HG03342 (cell line): ENCODE data around the gene ARF1.
A peak's percentile ranks its signal among the peaks of the same experiment; 100 is the strongest.

ENCODE experiments used
- ATAC-seq: cut with Tn5 transposase; IDR thresholded peaks from one replicate; pipeline ENCODE4 v1.9.1; 2021; ENCODE audit warnings: mild to moderate bottlenecking, moderate library complexity; ENCODE audit not compliant: unreplicated experiment

Gene ARF1

DNA sequence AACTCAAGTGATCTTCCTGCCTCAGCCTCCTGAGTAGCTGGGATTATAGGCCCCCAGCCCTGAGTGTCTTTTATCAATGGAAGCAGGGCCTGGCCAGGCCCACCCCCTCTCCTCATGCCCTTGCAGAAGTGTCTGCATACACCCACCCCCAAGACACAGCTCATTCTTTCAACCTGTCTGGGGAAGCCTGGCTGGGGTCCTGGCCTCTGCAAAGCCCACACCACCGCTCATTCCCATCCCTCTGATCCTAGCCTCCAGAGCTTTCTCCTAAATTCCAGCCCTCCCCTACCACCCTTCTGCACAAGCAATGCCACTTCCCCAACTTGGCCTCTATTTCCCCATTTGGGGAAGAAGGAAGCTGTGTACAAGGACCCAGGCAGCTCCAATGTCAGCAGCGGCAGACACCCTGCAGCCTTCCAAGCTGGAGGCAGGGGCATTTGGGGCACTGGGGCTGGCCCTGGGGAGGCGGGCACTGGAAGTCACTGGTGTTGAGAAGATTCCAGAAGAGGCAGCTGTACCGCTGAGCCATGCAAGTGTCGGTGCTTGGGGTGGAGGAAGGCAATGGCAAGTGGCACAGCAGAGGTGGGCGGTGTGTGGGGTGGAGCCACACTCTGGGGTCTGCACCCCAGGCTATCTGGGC is 33.7 kb upstream of the ARF1 start:
- no peak for ATAC-seq

DNA sequence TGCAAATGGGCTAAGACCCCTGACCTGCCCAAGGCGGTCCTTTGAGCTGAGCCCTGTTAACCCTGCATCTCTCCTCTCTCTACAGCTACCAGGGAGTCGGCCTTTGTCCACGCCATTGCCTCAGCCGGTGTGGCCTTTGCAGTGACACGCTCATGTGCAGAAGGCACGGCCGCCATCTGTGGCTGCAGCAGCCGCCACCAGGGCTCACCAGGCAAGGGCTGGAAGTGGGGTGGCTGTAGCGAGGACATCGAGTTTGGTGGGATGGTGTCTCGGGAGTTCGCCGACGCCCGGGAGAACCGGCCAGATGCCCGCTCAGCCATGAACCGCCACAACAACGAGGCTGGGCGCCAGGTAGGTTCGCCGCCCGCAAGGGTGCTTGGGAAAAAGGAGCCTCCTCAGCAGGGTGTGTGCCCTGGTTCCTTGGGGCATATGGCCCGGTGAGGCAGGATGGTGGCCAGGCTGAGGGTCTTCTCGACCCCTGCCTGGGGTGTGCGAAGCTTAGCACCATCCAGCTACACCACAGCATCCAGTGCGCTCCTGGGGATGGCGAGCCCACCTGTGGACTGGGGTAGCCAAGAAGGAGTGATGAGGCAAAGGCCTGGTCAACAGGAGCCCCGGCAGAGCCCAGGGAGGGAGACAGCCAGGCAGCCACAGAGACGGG is 31.8 kb upstream of the ARF1 start:
- ATAC-seq: no peak

DNA sequence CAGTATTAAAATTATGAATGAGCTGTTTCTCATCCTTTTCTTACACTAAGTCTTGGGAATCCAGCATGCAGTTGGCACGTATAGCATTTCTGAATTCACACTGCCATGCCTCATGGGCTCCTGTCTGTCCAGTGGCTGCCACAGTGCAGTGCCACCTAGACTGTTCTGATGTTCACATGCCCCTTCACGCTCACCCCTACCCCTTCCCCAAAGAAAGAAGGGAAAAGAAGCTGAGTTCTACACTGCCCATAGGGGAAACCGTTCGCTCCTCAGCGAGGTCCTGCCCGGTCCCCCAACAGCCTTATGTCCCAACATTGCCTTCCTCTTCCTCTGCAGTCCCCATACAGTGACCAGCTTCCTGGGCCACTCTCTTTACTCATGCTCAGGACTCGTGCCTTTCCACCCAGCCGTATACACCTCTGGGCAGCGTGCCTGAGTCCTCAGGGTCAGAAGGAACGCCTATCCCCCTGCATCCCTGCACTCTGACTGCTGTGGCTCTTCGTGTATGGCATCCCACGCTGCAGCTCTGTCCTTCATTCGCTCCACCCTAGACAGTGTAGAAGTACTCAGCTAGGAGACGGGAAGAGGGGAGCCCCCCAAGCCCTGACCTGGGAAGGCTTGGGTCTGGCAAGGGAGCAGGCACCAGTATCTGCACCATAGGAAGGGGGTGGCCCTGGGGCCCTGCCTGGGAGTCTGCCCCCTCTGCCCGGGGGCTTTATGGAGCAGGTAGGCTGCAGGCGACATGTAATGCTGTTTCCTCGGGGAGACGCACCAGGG is 24.1 kb upstream of the ARF1 start:
- no peak for ATAC-seq

DNA sequence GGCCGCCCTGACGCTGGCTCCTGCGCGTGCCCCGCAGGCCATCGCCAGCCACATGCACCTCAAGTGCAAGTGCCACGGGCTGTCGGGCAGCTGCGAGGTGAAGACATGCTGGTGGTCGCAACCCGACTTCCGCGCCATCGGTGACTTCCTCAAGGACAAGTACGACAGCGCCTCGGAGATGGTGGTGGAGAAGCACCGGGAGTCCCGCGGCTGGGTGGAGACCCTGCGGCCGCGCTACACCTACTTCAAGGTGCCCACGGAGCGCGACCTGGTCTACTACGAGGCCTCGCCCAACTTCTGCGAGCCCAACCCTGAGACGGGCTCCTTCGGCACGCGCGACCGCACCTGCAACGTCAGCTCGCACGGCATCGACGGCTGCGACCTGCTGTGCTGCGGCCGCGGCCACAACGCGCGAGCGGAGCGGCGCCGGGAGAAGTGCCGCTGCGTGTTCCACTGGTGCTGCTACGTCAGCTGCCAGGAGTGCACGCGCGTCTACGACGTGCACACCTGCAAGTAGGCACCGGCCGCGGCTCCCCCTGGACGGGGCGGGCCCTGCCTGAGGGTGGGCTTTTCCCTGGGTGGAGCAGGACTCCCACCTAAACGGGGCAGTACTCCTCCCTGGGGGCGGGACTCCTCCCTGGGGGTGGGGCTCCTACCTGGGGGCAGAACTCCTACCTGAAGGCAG is 23.4 kb upstream of the ARF1 start:
- peak; percentile 21 for ATAC-seq

DNA sequence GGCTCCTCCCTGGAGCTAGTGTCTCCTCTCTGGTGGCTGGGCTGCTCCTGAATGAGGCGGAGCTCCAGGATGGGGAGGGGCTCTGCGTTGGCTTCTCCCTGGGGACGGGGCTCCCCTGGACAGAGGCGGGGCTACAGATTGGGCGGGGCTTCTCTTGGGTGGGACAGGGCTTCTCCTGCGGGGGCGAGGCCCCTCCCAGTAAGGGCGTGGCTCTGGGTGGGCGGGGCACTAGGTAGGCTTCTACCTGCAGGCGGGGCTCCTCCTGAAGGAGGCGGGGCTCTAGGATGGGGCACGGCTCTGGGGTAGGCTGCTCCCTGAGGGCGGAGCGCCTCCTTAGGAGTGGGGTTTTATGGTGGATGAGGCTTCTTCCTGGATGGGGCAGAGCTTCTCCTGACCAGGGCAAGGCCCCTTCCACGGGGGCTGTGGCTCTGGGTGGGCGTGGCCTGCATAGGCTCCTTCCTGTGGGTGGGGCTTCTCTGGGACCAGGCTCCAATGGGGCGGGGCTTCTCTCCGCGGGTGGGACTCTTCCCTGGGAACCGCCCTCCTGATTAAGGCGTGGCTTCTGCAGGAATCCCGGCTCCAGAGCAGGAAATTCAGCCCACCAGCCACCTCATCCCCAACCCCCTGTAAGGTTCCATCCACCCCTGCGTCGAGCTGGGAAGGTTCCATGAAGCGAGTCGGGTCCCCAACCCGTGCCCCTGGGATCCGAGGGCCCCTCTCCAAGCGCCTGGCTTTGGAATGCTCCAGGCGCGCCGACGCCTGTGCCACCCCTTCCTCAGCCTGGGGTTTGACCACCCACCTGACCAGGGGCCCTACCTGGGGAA is 22.7 kb upstream of the ARF1 start:
- peak; percentile 45 for ATAC-seq

DNA sequence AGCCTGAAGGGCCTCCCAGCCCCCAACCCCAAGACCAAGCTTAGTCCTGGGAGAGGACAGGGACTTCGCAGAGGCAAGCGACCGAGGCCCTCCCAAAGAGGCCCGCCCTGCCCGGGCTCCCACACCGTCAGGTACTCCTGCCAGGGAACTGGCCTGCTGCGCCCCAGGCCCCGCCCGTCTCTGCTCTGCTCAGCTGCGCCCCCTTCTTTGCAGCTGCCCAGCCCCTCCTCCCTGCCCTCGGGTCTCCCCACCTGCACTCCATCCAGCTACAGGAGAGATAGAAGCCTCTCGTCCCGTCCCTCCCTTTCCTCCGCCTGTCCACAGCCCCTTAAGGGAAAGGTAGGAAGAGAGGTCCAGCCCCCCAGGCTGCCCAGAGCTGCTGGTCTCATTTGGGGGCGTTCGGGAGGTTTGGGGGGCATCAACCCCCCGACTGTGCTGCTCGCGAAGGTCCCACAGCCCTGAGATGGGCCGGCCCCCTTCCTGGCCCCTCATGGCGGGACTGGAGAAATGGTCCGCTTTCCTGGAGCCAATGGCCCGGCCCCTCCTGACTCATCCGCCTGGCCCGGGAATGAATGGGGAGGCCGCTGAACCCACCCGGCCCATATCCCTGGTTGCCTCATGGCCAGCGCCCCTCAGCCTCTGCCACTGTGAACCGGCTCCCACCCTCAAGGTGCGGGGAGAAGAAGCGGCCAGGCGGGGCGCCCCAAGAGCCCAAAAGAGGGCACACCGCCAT is 21.9 kb upstream of the ARF1 start:
- ATAC-seq: no peak

DNA sequence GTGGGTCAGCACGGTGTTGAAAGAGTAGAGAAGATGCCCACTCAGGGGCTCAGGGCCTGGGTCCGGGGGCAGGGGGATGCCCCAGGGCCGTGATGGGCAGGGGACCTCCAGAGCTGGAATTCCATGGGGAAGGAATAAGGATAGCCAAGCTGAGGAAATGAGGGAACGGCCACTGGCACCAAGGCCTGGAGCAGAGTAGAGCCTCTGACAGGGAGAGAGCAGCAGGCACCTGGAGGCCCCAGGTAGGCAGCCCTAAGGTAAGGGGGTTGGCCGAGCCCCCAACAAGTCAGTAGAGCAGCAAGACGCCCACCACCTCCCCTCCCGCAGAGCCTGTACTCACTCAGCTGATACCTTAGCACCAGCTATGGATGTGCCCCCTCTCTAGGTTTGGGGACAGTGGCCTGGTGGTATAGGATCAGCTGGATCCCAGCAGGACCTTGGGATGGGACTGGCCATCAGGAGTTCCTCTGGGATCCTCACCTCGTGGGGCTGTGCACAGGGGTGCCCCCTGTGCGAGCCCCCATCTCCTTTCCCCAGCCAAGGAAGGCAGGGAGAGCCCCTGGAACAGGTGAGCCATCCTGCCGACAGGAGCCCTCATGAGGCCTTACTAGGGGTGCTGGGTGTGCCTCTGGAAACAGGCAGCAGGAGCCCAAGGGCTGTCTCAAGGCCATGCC is 21.0 kb upstream of the ARF1 start:
- no peak for ATAC-seq

DNA sequence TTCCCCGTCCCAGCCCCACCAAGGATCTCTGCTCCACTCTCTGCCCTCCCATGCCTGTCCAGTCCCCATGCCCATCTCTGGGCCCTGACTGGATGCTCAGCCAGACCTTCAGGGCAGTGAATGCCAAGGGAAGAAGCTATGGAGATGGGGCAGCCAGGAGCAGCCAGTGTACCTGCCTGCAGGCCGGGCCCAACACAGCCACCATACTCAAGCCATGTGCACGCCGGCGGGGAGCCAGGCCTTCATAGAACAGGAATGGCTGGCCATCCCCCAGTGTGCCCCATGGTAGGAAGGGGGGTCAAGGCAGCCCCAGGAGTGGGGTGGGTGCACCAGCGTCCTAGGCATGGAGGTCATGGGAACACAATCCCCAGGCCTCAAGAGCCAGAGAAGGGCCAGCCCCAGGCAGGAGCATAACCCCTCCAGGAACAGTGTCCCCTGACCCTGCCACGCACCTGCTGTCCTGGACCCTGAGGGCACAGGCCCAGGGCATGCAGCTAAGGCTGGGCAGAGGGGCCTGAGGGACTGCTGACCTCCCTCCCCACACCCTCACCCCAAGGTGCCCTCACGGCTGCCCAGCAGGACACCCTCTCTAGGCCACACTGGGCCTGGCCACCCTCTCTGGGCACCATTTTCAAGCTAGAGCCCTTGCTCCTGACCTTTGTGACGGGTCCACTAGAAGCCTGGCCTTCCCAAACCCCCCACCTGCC is 20.3 kb upstream of the ARF1 start:
- ATAC-seq: no peak

DNA sequence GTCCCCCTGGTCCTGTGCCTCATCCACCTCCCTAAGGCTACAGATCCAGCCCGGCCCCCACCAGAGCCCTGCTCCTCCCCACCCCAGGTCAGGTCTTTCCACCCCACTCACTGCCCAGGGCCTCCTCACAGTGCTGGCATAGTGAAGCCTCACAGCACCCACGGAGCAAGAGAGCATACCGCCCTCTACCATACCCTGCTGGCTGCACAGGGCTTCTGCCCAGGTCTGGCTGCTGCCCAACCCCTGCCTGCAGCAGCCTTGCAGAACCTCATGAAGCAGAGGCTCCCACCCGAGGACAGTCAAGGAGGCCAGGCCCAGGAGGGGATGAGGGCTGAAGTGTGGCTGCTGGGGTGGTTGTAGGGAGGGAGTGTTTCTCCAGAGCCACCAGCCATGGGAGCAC is 19.7 kb upstream of the ARF1 start:
- no peak for ATAC-seq

DNA sequence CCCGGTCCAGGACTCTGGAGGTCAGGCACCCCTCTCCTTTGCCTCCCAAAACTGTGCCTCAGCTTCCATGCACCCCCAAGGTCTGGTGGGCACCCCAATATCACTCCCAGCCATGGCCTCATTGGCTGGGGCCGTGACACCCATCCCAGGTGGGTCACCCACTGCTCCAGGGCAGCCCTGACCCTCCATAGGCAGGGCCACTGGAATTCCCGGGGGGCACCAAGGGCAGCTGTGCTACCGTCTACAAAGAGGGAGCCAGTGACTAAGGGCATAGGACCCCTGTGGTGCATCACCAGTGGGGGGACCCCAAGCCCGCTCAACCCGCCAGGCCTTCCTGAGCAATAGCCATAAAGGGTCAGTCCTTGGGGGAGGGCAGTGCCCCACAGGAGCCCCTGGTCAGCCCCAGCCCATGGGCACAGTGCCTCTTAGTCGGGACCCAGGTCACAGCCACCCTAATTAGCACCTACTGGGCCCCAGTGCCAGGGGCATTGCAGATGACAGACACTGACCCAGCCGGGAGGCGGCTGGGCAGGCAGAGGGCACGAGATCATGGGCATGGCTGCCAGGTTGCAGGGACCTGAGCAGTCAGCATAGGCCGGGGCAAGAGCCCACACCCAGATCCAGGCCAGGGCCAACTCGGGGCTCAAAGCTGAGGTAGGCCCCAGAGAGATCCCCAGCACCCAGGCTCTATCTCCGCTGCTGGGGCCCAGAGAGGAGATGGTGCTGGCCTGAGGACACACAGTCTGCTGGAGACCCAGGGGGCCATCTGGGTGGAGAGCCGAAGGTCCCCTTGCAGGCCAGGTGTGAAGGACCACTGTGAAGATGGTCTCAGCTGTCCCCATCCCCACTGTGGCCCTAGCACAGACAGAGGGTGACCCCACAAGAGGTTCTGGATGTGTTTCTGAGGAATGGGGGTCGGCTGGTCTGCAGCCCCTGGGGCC is 19.0 kb upstream of the ARF1 start:
- no peak for ATAC-seq

DNA sequence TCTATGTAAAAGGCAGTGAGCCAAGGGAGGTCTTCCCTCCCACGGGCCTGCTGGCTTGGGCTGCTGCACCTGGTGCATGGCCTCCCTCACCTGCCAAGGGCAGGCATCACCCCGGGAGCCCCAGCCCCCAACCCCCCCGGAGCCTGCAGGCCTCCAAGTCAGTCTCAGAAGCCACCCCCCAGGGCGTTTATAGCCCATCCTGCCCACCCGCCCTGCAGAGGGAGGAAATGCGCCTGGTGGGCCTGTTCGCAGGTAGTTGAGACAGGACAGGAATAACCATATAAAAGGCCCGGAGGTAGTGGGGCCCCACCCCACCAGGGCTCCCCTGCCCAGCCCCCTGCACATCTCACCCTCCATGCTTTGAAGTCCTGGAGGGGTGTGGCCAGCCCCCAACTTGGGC is 18.2 kb upstream of the ARF1 start:
- ATAC-seq: no peak

DNA sequence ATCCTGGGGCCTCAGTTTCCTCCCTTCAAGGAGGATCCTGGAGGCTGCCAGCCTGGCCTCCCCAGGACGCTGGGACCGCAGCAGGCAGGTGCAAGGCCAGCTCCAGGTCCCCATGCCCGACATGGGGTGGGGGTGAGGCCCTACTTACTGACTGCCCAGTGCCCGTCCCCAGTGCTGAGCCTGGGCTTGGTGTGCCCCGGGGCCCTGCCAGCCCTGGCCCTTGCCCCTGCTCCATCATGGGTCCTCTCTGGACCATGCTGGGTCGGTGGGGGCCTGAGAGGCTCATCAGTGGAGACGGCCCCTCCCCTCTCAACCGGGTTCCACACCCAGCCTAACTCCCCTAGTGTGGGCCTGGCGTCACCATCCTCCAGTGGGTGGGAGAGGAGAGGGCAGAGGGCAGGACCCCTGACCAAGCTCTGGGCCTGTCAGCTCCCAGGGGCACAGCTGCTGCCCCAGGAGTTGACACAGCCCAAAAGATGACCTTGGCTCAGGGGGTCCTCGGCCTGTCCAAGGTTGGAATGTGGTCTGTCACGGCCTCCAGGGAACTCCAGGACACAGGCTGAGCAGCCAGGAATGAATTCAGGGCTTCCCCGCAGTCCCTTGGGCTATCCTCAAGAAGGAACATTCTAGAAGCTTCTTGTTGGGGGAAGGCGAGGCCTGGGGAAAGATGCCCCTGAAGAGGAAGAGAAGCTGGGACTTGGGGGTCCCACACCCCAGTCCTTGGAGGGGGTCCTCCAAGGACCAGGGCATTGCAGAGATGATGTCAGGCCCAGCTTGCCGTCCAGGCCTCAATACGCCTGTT is 17.6 kb upstream of the ARF1 start:
- no peak for ATAC-seq

DNA sequence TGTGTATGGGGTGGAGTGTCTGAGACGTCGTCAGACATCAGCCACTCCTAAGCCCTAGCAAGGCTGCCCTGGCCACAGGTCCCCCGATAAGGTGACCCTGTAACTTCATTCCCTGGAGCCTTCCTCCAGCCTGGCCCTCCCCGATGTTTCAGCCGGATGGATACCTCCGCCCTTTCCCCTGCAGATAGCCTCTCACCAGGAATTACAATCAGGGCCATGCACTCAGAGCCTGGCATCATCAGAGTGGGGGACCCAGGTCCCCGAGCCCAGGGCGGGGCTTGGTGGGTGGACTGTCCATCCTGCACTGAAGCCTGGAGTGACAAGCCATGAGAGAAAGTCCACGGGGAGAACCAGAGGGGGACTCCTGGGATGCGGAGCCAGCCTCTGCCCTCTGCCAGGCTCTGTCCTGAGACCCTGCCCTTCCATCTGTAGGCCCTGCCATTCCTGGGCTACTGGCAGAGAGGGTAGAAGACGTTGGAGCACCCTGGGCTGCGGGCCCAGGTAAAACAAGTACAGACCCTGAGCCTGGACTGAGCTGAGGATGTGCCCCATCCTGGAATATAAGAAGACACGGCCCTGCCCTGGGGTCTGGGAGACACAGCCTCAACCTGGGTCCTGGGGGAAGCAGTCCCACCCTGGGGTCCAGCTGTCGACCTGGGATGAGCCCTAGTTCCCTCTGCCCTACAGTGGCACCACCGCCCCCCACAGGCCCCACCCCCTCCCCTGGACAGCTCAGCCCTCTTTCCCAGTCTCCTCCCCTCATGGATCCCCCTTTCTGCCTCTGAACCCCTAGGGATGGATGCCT is 16.8 kb upstream of the ARF1 start:
- no peak for ATAC-seq

DNA sequence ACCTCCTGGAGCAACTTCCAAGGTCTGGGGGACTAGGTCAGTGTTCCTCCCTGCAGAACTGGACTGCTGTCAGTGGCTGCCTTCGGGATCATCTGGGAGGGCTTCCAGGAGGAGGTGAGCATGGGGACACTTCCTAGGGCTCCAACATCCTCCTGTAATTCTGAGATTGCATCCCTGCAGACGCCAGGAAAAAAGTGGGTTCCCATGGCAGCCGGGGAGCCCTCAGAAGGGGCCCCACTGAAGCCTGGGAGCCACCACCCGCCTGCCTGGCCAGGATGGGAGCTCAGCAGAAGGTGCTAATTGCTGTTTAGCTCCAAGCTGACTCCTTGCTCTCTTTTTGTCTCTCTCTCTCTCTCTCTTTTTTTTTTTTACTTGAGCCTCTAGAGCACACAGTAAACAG is 16.1 kb upstream of the ARF1 start:
- no peak for ATAC-seq

DNA sequence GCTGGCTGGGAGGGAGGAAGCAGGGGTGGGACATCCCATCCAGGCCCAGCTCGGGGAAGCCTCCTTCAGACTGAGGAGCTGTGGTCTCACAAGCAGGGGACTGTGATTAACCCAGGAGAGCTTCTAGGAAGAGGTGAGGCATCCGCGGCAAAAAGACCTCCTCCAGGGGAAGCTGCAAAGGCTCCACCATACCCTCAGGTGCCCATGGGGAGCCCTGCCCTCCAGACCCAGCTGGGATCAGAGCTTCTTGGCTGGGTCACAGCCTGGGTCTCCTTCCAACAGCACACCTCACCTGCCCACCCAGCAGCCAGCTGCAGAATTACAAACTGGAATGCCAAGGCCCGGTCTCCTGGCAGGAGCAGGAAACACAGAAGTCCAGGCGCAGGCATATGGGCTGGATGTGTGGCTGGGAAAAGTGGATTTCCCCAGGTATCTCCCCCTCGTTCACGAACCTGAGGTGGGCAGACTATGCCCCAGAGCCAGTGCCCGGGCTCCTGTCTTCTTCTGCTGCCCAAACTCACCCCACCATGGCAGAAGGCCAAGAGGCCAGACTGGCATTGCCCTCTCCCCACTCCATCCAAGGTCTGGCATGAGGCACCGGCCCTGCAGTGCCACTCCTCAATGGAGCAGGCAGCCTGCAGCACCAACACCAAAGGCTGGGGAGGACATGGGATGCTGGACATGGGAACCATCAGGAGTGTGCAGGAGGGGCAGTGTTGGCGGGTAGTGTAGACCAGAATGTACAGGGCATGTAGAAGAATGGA is 15.4 kb upstream of the ARF1 start:
- ATAC-seq: no peak
